B cell (primary cell): Measurements from ENCODE around the gene CACNB2.

Experiments used
- EZH2 ChIP-seq: IDR thresholded peaks from 2 replicates; pipeline ENCODE4 v1.6.1; 2012; ENCODE audit warnings: borderline replicate concordance, low read depth, mild to moderate bottlenecking, moderate library complexity, low read length; ENCODE audit not compliant: insufficient read depth, poor library complexity, severe bottlenecking
- TF ChIP-seq, protein P1 (sequence below): fragments of 200-600 bp; IDR thresholded peaks from one replicate; pipeline ENCODE4 v1.8.0; 2022; ENCODE audit warnings: antibody characterized with exemption, mild to moderate bottlenecking

- TF ChIP-seq, protein P1, sequence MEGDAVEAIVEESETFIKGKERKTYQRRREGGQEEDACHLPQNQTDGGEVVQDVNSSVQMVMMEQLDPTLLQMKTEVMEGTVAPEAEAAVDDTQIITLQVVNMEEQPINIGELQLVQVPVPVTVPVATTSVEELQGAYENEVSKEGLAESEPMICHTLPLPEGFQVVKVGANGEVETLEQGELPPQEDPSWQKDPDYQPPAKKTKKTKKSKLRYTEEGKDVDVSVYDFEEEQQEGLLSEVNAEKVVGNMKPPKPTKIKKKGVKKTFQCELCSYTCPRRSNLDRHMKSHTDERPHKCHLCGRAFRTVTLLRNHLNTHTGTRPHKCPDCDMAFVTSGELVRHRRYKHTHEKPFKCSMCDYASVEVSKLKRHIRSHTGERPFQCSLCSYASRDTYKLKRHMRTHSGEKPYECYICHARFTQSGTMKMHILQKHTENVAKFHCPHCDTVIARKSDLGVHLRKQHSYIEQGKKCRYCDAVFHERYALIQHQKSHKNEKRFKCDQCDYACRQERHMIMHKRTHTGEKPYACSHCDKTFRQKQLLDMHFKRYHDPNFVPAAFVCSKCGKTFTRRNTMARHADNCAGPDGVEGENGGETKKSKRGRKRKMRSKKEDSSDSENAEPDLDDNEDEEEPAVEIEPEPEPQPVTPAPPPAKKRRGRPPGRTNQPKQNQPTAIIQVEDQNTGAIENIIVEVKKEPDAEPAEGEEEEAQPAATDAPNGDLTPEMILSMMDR = no peak
- no peak for TF ChIP-seq EZH2
These were observed at the start of gene CACNB2 for GRCh38 chr10:18140149-18140956.
